ENCODE data around the gene CCDC170. TPM values are rescaled to one million over a fixed set of nuclear protein-coding genes. Genes with fewer than 3 reads are reported as not detected.

Gene CCDC170
- total RNA-seq, 2 donors from 2014 or later, result not detected

DNA sequence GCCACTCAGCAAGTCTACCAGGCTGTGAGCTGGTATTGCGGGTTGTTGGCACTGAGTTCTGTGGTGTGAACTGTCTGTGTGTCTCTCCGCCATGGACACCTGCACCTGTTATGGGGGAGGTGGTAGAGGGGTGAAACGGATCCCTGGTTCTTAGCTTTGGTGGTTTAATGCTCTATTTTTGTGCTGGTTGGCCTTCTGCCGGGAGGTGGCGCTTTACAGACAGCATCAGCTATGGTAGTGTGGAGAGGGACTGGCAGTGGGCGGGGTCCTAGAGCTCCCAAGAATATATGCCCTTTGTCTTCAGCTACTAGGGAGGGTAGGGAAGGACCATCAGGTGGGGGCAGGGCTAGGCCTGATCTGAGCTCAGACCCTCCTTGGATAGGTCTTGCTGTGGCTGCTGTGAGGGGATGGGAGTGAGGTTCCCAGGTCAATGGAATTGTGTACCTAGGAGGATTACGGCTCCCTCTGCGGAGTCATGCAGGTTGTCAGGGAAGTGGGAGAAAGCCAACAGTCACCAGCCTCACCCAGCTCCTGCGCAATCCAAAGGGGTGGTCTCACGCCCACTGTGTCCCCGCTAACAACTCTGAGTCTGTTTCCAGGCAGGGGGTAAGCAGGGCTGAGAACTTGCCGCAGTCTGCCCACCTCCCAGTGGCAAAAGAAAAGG is 154.3 kb downstream of the CCDC170 start:
- no peak for ATAC-seq

DNA sequence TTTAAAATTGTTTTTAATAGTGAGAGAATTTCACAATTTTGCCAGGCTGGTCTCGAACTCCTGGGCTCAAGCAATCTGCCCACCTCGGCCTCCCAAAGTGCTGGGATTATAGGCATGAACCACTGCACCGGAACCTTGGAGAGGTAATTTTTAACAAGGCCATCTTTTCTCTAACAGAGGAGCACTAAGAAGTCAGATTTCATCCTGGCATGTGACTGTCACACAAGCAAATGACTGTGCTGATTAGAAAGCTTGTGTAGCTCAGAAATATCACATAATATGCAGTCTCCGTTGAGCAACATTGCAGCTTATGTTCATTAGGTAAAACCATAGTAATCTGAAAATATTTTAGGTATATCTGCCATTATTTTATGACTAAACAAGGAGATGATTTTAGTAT is 156.0 kb downstream of the CCDC170 start:
- Mint-ChIP-seq H3K36me3 (peaks cover 6% of the 10 kb centered on the region in 2 donors), H3K27ac (no peak overlapping the region), H3K9me3 (peaks cover 0 to 8% of the 10 kb centered on the region in 2 donors)
- DNase-seq (ENCODE audit: low spot score in 2 of 2) (no peak), ATAC-seq (no peak)

More for the DNA sequence above, 154.3 kb downstream of the CCDC170 start:
- Mint-ChIP-seq H3K9me3 (peaks cover 0 to under 1% of the 10 kb centered on the region in 2 donors), H3K27ac (no peak overlapping the region), H3K36me3 (no peaks in the 10 kb centered on the region)
- peak in 1 of 2 donors; percentile 4 for DNase-seq (ENCODE audit: low spot score in 2 of 2)

DNA sequence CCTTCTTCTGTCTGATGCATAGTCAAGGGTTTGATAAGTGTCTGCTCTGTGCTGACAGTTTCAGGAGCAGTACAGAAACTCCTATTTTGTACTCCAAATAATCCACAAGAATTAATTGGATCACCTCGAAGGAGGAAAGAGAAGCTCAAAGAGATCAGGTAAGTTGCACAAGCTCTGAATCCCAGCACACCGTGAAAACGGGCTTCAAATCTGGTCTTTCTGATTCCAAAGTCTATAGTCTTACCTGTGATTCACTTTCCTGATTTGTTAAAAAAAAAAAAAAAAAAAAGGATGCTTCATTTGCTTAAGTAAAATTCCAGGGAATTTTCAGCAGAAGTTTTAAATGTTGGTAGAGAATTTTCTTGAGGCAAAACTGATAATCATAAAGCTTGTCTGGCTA is 157.8 kb downstream of the CCDC170 start:
- Mint-ChIP-seq H3K27ac (no peak overlapping the region), H3K9me3 (peaks cover 0 to 13% of the 10 kb centered on the region in 2 donors), H3K36me3 (peaks cover 9 to 10% of the 10 kb centered on the region in 2 donors)
- no peak for DNase-seq (ENCODE audit: low spot score in 2 of 2)
- no peak for ATAC-seq

DNA sequence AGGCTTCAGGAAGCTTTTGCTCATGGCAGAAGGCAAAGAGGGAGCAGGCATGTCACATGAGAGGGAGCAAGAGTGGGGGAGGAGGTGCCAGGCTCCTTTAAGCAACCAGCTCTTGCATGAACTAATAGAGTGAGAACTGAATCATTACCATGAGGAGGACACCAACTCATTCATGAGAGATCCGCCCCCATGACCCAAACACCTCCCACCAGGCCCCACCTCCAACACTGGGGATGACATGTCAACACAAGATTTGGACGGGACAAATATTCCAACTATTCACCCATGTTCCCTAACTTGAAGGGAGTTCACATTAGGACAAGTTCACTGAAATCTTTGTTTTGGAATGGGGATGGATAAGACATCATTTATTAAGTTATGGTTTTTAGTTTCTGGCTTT is 158.5 kb downstream of the CCDC170 start:
- DNase-seq (ENCODE audit: low spot score in 2 of 2) (no peak), ATAC-seq (no peak)
- peaks cover 0 to 13% of the 10 kb centered on the region in 2 donors for H3K9me3 Mint-ChIP-seq
- no peak overlapping the region for H3K27ac Mint-ChIP-seq
- peaks cover 9 to 10% of the 10 kb centered on the region in 2 donors for H3K36me3 Mint-ChIP-seq

DNA sequence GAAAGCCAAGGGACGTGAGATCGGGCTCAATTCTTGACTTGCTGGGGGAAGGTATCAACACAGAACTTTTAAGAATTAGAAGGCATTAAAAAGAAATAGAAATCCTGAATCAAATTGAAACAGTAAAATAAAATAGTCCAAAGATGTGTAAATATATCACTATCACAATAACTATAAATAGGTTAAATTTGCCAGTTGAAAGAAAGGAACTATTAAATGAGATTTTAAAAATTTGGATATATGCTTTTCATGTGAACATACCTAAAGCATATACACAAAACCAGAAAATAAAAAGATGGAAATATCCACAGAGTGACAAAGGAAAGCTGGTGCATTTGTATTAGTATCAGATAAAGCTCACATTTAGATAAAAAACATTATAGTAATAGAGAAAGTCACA is 161.3 kb downstream of the CCDC170 start:
- Mint-ChIP-seq H3K27ac (no peak overlapping the region), H3K9me3 (peaks cover 0 to 13% of the 10 kb centered on the region in 2 donors), H3K36me3 (peaks cover 9 to 10% of the 10 kb centered on the region in 2 donors)
- DNase-seq (ENCODE audit: low spot score in 2 of 2) (no peak), ATAC-seq (no peak)

DNA sequence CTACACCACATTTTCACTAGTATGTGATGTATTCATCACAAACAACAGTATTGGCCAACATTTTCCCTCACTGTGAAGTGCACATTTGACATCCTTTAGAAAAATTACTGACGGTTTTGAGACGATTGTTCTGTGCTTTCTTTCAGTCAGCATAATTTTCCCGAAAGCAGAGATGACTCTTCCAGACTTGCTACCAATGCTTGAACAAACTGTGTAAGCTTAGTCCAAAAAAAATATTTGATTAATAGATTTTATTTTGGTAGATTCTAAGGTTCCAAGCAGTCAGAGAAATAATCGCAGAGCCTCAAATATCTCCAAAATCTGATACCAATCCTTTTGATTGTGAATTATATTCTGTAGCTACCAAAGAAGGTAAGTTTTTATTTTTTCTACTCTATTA is 162.6 kb downstream of the CCDC170 start:
- Mint-ChIP-seq H3K36me3 (peaks cover 9 to 10% of the 10 kb centered on the region in 2 donors), H3K27ac (no peak overlapping the region), H3K9me3 (peaks cover 0 to 13% of the 10 kb centered on the region in 2 donors)
- DNase-seq (ENCODE audit: low spot score in 2 of 2), result no peak
- ATAC-seq, result no peak

DNA sequence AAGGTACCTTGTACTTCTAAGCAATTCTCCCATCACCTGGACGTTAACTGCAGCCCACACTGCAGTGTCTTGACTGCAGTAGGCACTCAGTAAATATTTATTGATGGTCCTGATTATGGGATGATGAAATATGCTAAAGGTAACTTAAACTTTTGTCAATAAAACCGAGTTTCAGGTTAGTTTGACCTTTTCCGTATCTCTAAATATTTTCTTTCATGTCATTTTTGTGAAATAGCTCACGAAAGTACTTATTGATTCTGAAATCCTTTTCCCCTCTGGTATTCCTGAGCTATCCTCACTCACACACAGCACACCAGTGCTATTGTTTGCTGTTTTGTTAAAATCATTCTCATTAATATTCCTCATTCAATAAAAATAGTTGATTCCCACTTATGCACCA is 164.3 kb downstream of the CCDC170 start:
- no peak for DNase-seq (ENCODE audit: low spot score in 2 of 2)
- peaks cover 0 to 13% of the 10 kb centered on the region in 2 donors for H3K9me3 Mint-ChIP-seq
- no peak overlapping the region for H3K27ac Mint-ChIP-seq
- peaks cover 9 to 10% of the 10 kb centered on the region in 2 donors for H3K36me3 Mint-ChIP-seq
- ATAC-seq, result no peak

DNA sequence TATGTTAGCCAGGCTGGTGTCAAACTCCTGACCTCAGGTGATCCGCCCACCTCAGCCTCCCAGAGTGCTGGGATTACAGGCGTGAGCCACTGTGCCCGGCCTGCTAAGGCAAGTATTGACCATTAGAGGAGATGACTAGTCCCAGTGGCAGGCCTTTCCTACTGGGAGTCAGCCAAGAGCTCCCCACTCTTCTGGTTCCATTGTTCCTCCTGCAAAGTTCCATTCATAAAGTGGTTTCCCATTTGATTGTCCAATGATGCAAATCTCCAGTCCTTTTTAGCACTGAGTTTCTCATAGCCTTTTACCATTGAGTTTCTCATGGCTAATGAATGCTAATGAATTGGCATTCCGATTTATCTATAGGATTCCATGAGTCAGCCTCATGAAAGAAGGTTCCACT is 165.4 kb downstream of the CCDC170 start:
- Mint-ChIP-seq H3K27ac (no peak overlapping the region), H3K36me3 (peaks cover 9 to 10% of the 10 kb centered on the region in 2 donors), H3K9me3 (peaks cover 0 to 12% of the 10 kb centered on the region in 2 donors)
- no peak for ATAC-seq
- no peak for DNase-seq (ENCODE audit: low spot score in 2 of 2)

DNA sequence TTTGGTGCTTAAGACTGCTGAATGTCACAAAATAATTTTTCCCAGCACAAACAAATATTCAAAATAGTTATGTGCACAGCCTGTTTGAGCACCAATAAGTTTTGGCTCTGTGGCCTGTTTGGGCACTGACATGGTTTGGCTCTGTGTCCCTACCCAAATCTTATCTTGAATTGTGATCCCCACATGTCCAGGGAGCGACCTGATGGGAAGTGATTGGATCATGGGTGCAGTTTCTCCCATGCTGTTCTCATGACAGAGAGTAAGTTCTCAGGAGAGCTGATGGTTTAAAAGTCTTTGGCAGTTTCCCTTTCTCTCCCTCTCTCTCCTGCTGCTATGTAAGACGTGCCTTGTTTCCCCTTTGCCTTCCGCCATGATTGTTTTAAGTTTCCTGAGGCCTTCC is 167.7 kb downstream of the CCDC170 start:
- H3K36me3 Mint-ChIP-seq, result no peaks in the 10 kb centered on the region
- no peak overlapping the region for H3K27ac Mint-ChIP-seq
- ATAC-seq, result no peak
- no peak for DNase-seq (ENCODE audit: low spot score in 2 of 2)
- no peaks in the 10 kb centered on the region for H3K9me3 Mint-ChIP-seq

DNA sequence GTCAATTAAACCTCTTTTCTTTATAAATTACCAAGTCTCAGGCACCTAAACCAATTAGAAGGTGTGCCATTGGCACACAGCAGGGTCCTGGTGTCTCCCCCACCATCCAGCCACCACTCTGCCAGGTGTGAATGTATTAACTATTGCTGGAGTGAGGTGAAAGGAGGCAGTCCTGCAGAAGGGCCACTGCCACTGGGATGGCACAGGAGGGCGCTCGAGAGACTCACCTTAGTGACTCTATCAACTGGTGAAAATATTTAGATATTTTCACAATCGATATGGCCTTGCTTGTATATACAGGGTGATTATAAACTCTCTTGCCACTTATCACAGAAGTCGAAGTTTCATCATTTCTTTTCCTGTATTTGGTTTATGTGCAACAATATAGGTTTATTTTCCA is 168.1 kb downstream of the CCDC170 start:
- no peaks in the 10 kb centered on the region for H3K36me3 Mint-ChIP-seq
- no peaks in the 10 kb centered on the region for H3K9me3 Mint-ChIP-seq
- ATAC-seq (no peak), DNase-seq (ENCODE audit: low spot score in 2 of 2) (no peak)
- H3K27ac Mint-ChIP-seq, result no peak overlapping the region

DNA sequence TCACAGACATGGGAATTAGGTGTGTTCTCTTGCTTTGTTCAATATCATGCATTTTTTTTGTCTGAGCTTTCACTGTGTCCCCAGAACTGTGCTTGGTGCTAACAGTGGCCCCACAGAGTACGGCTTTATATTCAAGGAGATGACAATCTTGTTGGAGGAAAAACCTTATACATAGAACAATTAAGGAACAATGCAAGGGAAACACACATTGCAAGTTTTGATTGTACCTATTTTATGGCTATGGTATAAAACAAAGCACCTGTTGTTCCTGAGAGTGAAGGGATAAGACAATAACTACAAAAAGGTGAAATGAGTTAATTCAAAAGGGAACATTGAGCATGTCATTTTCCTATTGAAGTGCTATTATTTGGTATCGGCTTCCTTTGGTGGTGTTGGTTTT is 169.7 kb downstream of the CCDC170 start:
- no peak for ATAC-seq
- H3K9me3 Mint-ChIP-seq, result no peaks in the 10 kb centered on the region
- no peak overlapping the region for H3K27ac Mint-ChIP-seq
- DNase-seq (ENCODE audit: low spot score in 2 of 2), result no peak
- no peaks in the 10 kb centered on the region for H3K36me3 Mint-ChIP-seq

DNA sequence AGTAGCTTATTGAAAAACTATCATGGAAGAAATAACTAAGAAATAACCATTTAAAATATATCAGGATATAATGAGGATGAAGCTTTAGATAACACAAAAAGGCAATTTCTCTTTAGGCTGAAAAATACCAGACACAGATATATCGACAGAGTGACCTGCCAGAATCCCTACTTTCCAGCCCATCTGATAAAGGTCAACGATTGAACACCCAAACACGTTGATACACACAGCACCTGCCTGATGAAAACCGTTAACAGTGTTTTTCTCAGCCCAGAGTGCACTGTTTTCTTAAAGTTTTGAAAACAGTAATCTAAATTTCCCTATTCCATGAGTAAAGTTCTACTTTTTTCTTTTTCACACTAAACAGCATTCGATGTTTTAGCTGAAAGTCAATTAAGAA is 170.6 kb downstream of the CCDC170 start:
- DNase-seq (ENCODE audit: low spot score in 2 of 2), result no peak
- Mint-ChIP-seq H3K9me3 (no peaks in the 10 kb centered on the region), H3K27ac (no peak overlapping the region), H3K36me3 (no peaks in the 10 kb centered on the region)
- ATAC-seq, result no peak

DNA sequence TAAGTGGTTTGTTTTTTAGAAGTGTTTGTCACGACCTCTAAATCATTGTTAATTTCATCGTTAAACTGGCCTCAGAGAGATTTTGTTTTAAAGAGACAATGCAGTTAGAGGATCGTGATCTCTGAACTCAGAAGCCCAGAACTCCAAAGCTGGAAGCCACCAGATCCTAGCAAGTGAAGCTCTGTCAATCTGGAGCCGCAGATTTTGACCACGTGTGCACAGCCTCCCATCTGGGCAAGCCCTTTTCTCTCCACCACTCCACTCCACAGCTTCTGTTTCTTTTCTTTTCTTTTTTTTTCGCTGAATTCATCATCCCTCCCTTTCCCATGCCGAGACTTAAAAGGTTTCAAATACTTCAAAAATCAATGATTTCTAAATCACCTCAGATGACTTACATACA is 171.5 kb downstream of the CCDC170 start:
- no peak overlapping the region for H3K27ac Mint-ChIP-seq
- H3K36me3 Mint-ChIP-seq, result no peaks in the 10 kb centered on the region
- ATAC-seq, result no peak
- no peak for DNase-seq (ENCODE audit: low spot score in 2 of 2)
- H3K9me3 Mint-ChIP-seq, result no peaks in the 10 kb centered on the region

DNA sequence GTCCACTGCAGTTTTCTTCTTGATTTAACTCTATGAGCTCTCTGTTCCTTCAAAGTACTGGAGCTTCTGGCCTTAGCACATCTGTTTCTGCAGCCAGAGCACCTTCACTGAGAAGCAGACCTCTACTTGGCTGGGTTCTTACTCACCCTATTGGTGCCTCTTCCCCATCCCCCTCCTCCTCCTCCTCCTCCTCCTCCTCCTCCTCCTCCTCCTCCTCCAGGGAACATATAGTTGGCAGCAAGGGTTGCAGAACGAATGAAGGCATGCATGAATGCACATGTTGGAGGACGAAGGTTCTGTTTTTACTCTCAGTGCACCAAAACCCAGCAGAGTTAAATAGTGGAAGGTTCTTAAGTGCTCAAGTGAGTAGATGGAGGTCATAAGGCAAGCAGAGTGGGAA is 172.7 kb downstream of the CCDC170 start:
- no peaks in the 10 kb centered on the region for H3K36me3 Mint-ChIP-seq
- H3K9me3 Mint-ChIP-seq, result no peaks in the 10 kb centered on the region
- H3K27ac Mint-ChIP-seq, result no peak overlapping the region
- DNase-seq (ENCODE audit: low spot score in 2 of 2), result no peak
- no peak for ATAC-seq

DNA sequence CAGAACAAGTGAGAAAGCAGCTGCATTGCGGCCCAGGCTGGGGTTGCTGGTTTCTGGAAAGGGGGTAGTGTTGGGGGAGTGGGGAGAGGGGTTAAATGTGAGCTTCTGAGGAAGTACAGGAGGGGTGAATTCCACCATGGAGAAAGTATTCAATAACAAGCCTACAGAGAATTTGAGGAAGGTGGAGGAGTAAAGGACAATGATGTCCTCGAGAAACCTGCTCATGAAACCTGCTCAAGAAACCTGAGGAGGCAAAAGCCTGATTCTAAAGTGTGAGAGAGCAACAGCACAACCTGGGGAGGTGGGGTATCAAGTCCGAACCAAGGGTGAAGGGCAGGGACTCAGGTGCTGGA is 175.4 kb downstream of the CCDC170 start:
- ATAC-seq (no peak), DNase-seq (ENCODE audit: low spot score in 2 of 2) (no peak)
- Mint-ChIP-seq H3K36me3 (no peaks in the 10 kb centered on the region), H3K9me3 (no peaks in the 10 kb centered on the region), H3K27ac (peak overlapping the region in 1 of 2 donors; percentile 26)

DNA sequence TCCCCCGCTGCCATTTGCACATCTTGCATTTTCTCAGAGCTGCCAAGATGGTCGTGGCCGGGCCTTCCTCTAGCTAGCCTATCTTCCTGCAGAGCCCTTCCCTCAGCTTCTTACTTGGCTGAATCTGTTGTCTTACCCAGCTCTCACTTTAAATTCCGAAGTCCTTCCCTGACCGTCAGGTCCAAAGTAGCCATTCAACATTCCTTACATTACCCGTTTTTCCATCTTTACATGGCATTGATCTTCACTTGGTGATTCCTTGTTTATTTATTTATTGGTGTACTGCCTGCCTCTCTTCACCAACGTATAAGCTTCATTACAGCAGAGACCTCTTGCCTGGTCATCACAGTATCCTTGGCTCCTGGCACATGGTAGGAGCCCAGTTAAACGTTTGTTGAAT is 176.3 kb downstream of the CCDC170 start:
- DNase-seq (ENCODE audit: low spot score in 2 of 2) (no peak), ATAC-seq (no peak)
- Mint-ChIP-seq H3K36me3 (no peaks in the 10 kb centered on the region), H3K27ac (no peak overlapping the region), H3K9me3 (no peaks in the 10 kb centered on the region)

Measured in activated naive CD4-positive, alpha-beta T cell treated with anti-CD3 and anti-CD28 coated beads, Interleukin-2, amount 50 U/mL, for 72 hours (primary cell).